Gastroesophageal sphincter (tissue), 3 donors: Measurements from ENCODE around the gene ATF2.

ENCODE experiments used
- CTCF ChIP-seq, 4 experiments: fragments of 200-600 bp in 2 of 4; fragments of 450-650 bp in 2 of 4; sonication (generic) in 1 of 4; IDR thresholded peaks; one replicate each; pipeline ENCODE4 v1.5.1; 2017 to 2019; ENCODE audit warnings: antibody characterized with exemption in 4 of 4, mild to moderate bottlenecking in 2 of 4, moderate library complexity in 2 of 4
- POLR2A ChIP-seq, 2 donors: fragments of 450-650 bp; IDR thresholded peaks; one replicate each; pipeline ENCODE4 v1.6.1; 2017; ENCODE audit warnings: antibody characterized with exemption in 2 of 2, mild to moderate bottlenecking in 2 of 2, moderate library complexity in 1 of 2

GRCh38 chr2:175195012-175195411, 27.0 kb upstream of the ATF2 start:
- TF ChIP-seq CTCF (IDR thresholded peaks at IDR 0.05) (no peak), POLR2A (IDR thresholded peaks at IDR 0.05) (no peak)
